Activated naive CD8-positive, alpha-beta T cell treated with anti-CD3 and anti-CD28 coated beads, Interleukin-2, amount 50 U/mL, for 24 hours (primary cell): ENCODE results near the gene PRKD1.

Source experiments
- ATAC-seq: fragments of 150-1000 bp; cut with Tn5 transposase; one replicate; pipeline ENCODE4 v1.10.0; 2021
- DNase-seq: peaks from one replicate; pipeline ENCODE4 v3.0.0; 2021
- H3K27ac Mint-ChIP-seq: one replicate; pipeline ENCODE4 v1.8.0; 2021; ENCODE audit warnings: mild to moderate bottlenecking, mixed read lengths
- H3K27me3 Mint-ChIP-seq: one replicate; pipeline ENCODE4 v1.8.0; 2021; ENCODE audit warnings: mixed read lengths
- H3K36me3 Mint-ChIP-seq: one replicate; pipeline ENCODE4 v1.8.0; 2021; ENCODE audit warnings: low read depth, mixed read lengths
- H3K4me1 Mint-ChIP-seq: one replicate; pipeline ENCODE4 v1.8.0; 2021; ENCODE audit warnings: mixed read lengths
- H3K4me3 Mint-ChIP-seq: one replicate; pipeline ENCODE4 v1.8.0; 2021; ENCODE audit warnings: mild to moderate bottlenecking, moderate library complexity, mixed read lengths
- H3K9me3 Mint-ChIP-seq: one replicate; pipeline ENCODE4 v1.8.0; 2021; ENCODE audit warnings: mixed read lengths

Gene PRKD1

GRCh38 chr14:29603696-29604095, 324.0 kb downstream of the PRKD1 start:
- Mint-ChIP-seq H3K4me3 (no peak overlapping the region), H3K27me3 (no peaks in the 10 kb centered on the region), H3K4me1 (no peaks in the 10 kb centered on the region), H3K9me3 (peaks cover 16% of the 10 kb centered on the region), H3K27ac (no peak overlapping the region), H3K36me3 (no peaks in the 10 kb centered on the region)
- ATAC-seq = no peak
- no peak for DNase-seq

- Mint-ChIP-seq H3K27me3 (no peaks in the 10 kb centered on the region), H3K9me3 (peaks cover 12% of the 10 kb centered on the region)
Measured at GRCh38 chr14:29601616-29602015, 326.0 kb downstream of the PRKD1 start.

GRCh38 chr14:29587761-29588470, 339.7 kb downstream of the PRKD1 start:
- no peak for ATAC-seq
- H3K27ac Mint-ChIP-seq = no peak overlapping the region
- no peaks in the 10 kb centered on the region for H3K4me1 Mint-ChIP-seq
- H3K9me3 Mint-ChIP-seq = peaks cover 4% of the 10 kb centered on the region
- no peaks in the 10 kb centered on the region for H3K36me3 Mint-ChIP-seq
- H3K4me3 Mint-ChIP-seq = no peak overlapping the region
- no peaks in the 10 kb centered on the region for H3K27me3 Mint-ChIP-seq
- no peak for DNase-seq

More at GRCh38 chr14:29601616-29602015, 326.0 kb downstream of the PRKD1 start:
- no peak overlapping the region for H3K4me3 Mint-ChIP-seq
- H3K36me3 Mint-ChIP-seq = no peaks in the 10 kb centered on the region
- ATAC-seq (no peak), DNase-seq (no peak)
- no peaks in the 10 kb centered on the region for H3K4me1 Mint-ChIP-seq
- H3K27ac Mint-ChIP-seq = no peak overlapping the region

GRCh38 chr14:29587046-29587445, 340.6 kb downstream of the PRKD1 start:
- no peak for ATAC-seq
- H3K27ac Mint-ChIP-seq = no peak overlapping the region
- no peak for DNase-seq
- H3K4me3 Mint-ChIP-seq = no peak overlapping the region
- no peaks in the 10 kb centered on the region for H3K27me3 Mint-ChIP-seq
- no peaks in the 10 kb centered on the region for H3K36me3 Mint-ChIP-seq
- H3K4me1 Mint-ChIP-seq = no peaks in the 10 kb centered on the region
- H3K9me3 Mint-ChIP-seq = peaks cover 9% of the 10 kb centered on the region

GRCh38 chr14:29584992-29585391, 342.7 kb downstream of the PRKD1 start:
- peaks cover 9% of the 10 kb centered on the region for H3K9me3 Mint-ChIP-seq
- H3K36me3 Mint-ChIP-seq = no peaks in the 10 kb centered on the region
- DNase-seq (no peak), ATAC-seq (no peak)
- no peaks in the 10 kb centered on the region for H3K27me3 Mint-ChIP-seq
- no peak overlapping the region for H3K4me3 Mint-ChIP-seq
- H3K4me1 Mint-ChIP-seq = no peaks in the 10 kb centered on the region
- H3K27ac Mint-ChIP-seq = no peak overlapping the region

GRCh38 chr14:29580763-29581162, 346.9 kb downstream of the PRKD1 start:
- DNase-seq (no peak), ATAC-seq (no peak)
- no peaks in the 10 kb centered on the region for H3K4me1 Mint-ChIP-seq
- peaks cover 13% of the 10 kb centered on the region for H3K9me3 Mint-ChIP-seq
- H3K27ac Mint-ChIP-seq = no peak overlapping the region
- H3K4me3 Mint-ChIP-seq = no peak overlapping the region
- no peaks in the 10 kb centered on the region for H3K36me3 Mint-ChIP-seq
- no peaks in the 10 kb centered on the region for H3K27me3 Mint-ChIP-seq

- Mint-ChIP-seq H3K27ac (no peak overlapping the region), H3K27me3 (no peaks in the 10 kb centered on the region), H3K9me3 (peaks cover 10% of the 10 kb centered on the region), H3K36me3 (no peaks in the 10 kb centered on the region), H3K4me1 (no peaks in the 10 kb centered on the region), H3K4me3 (no peak overlapping the region)
- ATAC-seq (no peak), DNase-seq (no peak)
Measured at GRCh38 chr14:29579838-29580237, 347.8 kb downstream of the PRKD1 start.

- no peak for ATAC-seq
- no peak overlapping the region for H3K4me3 Mint-ChIP-seq
Measured at GRCh38 chr14:29576927-29577326, 350.7 kb downstream of the PRKD1 start.

GRCh38 chr14:29569194-29569593, 358.5 kb downstream of the PRKD1 start:
- Mint-ChIP-seq H3K9me3 (peaks cover 29% of the 10 kb centered on the region), H3K27me3 (no peaks in the 10 kb centered on the region), H3K4me3 (no peak overlapping the region), H3K27ac (no peak overlapping the region), H3K36me3 (no peaks in the 10 kb centered on the region), H3K4me1 (no peaks in the 10 kb centered on the region)
- no peak for ATAC-seq
- no peak for DNase-seq

More at GRCh38 chr14:29576927-29577326, 350.7 kb downstream of the PRKD1 start:
- Mint-ChIP-seq H3K27ac (no peak overlapping the region), H3K36me3 (no peaks in the 10 kb centered on the region), H3K27me3 (no peaks in the 10 kb centered on the region), H3K4me1 (no peaks in the 10 kb centered on the region), H3K9me3 (peaks cover 12% of the 10 kb centered on the region)
- no peak for DNase-seq

GRCh38 chr14:29566194-29566593, 361.5 kb downstream of the PRKD1 start:
- no peaks in the 10 kb centered on the region for H3K4me1 Mint-ChIP-seq
- DNase-seq (no peak), ATAC-seq (no peak)
- peaks cover 19% of the 10 kb centered on the region for H3K9me3 Mint-ChIP-seq
- H3K4me3 Mint-ChIP-seq = no peak overlapping the region
- no peaks in the 10 kb centered on the region for H3K27me3 Mint-ChIP-seq
- H3K36me3 Mint-ChIP-seq = no peaks in the 10 kb centered on the region
- no peak overlapping the region for H3K27ac Mint-ChIP-seq

GRCh38 chr14:29558516-29558915, 369.1 kb downstream of the PRKD1 start:
- H3K36me3 Mint-ChIP-seq = no peaks in the 10 kb centered on the region
- DNase-seq = no peak
- no peaks in the 10 kb centered on the region for H3K4me1 Mint-ChIP-seq
- peaks cover 4% of the 10 kb centered on the region for H3K9me3 Mint-ChIP-seq
- no peaks in the 10 kb centered on the region for H3K27me3 Mint-ChIP-seq
- no peak overlapping the region for H3K27ac Mint-ChIP-seq
- H3K4me3 Mint-ChIP-seq = no peak overlapping the region
- ATAC-seq = no peak

GRCh38 chr14:29554335-29554734, 373.3 kb downstream of the PRKD1 start:
- H3K27me3 Mint-ChIP-seq = no peaks in the 10 kb centered on the region
- H3K36me3 Mint-ChIP-seq = no peaks in the 10 kb centered on the region
- H3K4me3 Mint-ChIP-seq = no peak overlapping the region
- no peak for DNase-seq
- H3K27ac Mint-ChIP-seq = no peak overlapping the region
- H3K4me1 Mint-ChIP-seq = no peaks in the 10 kb centered on the region
- peaks cover 3% of the 10 kb centered on the region for H3K9me3 Mint-ChIP-seq
- no peak for ATAC-seq

GRCh38 chr14:29553427-29553826, 374.2 kb downstream of the PRKD1 start:
- Mint-ChIP-seq H3K27me3 (no peaks in the 10 kb centered on the region), H3K9me3 (peaks cover 3% of the 10 kb centered on the region), H3K4me3 (no peak overlapping the region), H3K27ac (no peak overlapping the region), H3K36me3 (no peaks in the 10 kb centered on the region), H3K4me1 (no peaks in the 10 kb centered on the region)
- ATAC-seq (no peak), DNase-seq (no peak)

GRCh38 chr14:29548948-29549370, 378.7 kb downstream of the PRKD1 start:
- Mint-ChIP-seq H3K9me3 (peaks cover 3% of the 10 kb centered on the region), H3K4me3 (no peak overlapping the region), H3K27ac (no peak overlapping the region), H3K36me3 (no peaks in the 10 kb centered on the region), H3K27me3 (no peaks in the 10 kb centered on the region), H3K4me1 (no peaks in the 10 kb centered on the region)
- ATAC-seq (no peak), DNase-seq (no peak)

- H3K9me3 Mint-ChIP-seq = no peaks in the 10 kb centered on the region
- ATAC-seq = no peak
- no peaks in the 10 kb centered on the region for H3K4me1 Mint-ChIP-seq
- no peak overlapping the region for H3K4me3 Mint-ChIP-seq
- no peaks in the 10 kb centered on the region for H3K27me3 Mint-ChIP-seq
- no peaks in the 10 kb centered on the region for H3K36me3 Mint-ChIP-seq
- no peak overlapping the region for H3K27ac Mint-ChIP-seq
- DNase-seq = no peak
Measured at GRCh38 chr14:29545714-29546113, 381.9 kb downstream of the PRKD1 start.
